H1 (cell line): ENCODE measurements around the gene ARHGAP28. TPM values are rescaled to one million over a fixed set of nuclear protein-coding genes. Genes with fewer than 3 reads are reported as not detected.

Source experiments
- CTCF ChIA-PET: fragments of 300-600 bp; sonication (Branson Sonifier 250); formaldehyde crosslinking; loops from one replicate; lab custom pipeline; 2021; ENCODE audit not compliant: partially characterized antibody; lab: Charles Lee
- POLR2A ChIA-PET: fragments of 300-600 bp; sonication (Branson Sonifier 250); formaldehyde crosslinking; loops from one replicate; lab custom pipeline; 2021; ENCODE audit warnings: inconsistent platforms; ENCODE audit not compliant: partially characterized antibody; lab: Charles Lee
- DNase-seq, 2 experiments: peaks; one replicate each; pipeline versions ENCODE4 v3.0.0 to v3.0.0-alpha.2; 2010 to 2022; ENCODE audit warnings: low spot score in 2 of 2, low read depth in 1 of 2, mixed read lengths in 1 of 2
- FAIRE-seq: peaks from 2 replicates; lab custom pipeline; 2011; peaks lifted over from hg19 to GRCh38; lab: Jason Lieb, UNC
- H2AFZ ChIP-seq: 2 replicates; pipeline ENCODE4 v1.8.1; 2012; ENCODE audit warnings: low read length, inconsistent platforms
- H2AK5ac ChIP-seq: 2 replicates; pipeline ENCODE4 v1.6.1; 2013; ENCODE audit warnings: low read depth, low read length
- H2BK120ac ChIP-seq: replicated peaks from 2 replicates; pipeline ENCODE3; 2013; ENCODE audit warnings: low read depth, low read length, inconsistent platforms
- H2BK12ac ChIP-seq: 2 replicates; pipeline ENCODE4 v1.6.1; 2013; ENCODE audit warnings: low read depth, low read length
- H2BK15ac ChIP-seq: 2 replicates; pipeline ENCODE4 v1.6.1; 2013; ENCODE audit warnings: low read length
- H2BK20ac ChIP-seq: 2 replicates; pipeline ENCODE4 v1.6.1; 2013; ENCODE audit warnings: low read length
- H2BK5ac ChIP-seq: 2 replicates; pipeline ENCODE4 v1.6.1; 2013; ENCODE audit warnings: low read depth, low read length
- H3K14ac ChIP-seq: 2 replicates; pipeline ENCODE4 v1.6.1; 2013; ENCODE audit warnings: inconsistent platforms; ENCODE audit not compliant: insufficient read length
- H3K18ac ChIP-seq: 2 replicates; pipeline ENCODE4 v1.6.1; 2013; ENCODE audit warnings: low read length; ENCODE audit errors: extremely low read depth
- H3K23ac ChIP-seq: 2 replicates; pipeline ENCODE4 v1.6.1; 2013; ENCODE audit warnings: inconsistent platforms; ENCODE audit not compliant: insufficient read length
- H3K23me2 ChIP-seq: 2 replicates; pipeline ENCODE4 v1.6.1; 2013; ENCODE audit warnings: low read depth, low read length
- H3K27ac ChIP-seq: 2 replicates; pipeline ENCODE4 v1.6.1; 2011; ENCODE audit warnings: low read depth, low read length, inconsistent platforms
- H3K27me3 ChIP-seq, 4 experiments: replicated peaks in 1 of 4; 1 replicate in 1 of 4; 2 replicates in 3 of 4; pipeline versions ENCODE4 v1.6.1 to v1.8.1; 2011 to 2013; ENCODE audit warnings: low read length in 3 of 4, mild to moderate bottlenecking in 3 of 4, inconsistent platforms in 2 of 4, mixed read lengths in 2 of 4, moderate library complexity in 1 of 4; ENCODE audit not compliant: control insufficient read depth in 3 of 4, insufficient read depth in 3 of 4; ENCODE audit errors: extremely low read depth in 1 of 4
- H3K36me3 ChIP-seq, 4 experiments: 2 replicates each; pipeline versions ENCODE4 v1.6.1 to v1.8.1; 2011 to 2013; ENCODE audit warnings: mild to moderate bottlenecking in 4 of 4, low read length in 3 of 4, moderate library complexity in 2 of 4, control low read depth in 1 of 4, inconsistent platforms in 1 of 4; ENCODE audit not compliant: insufficient read depth in 4 of 4, control insufficient read depth in 2 of 4
- H3K4ac ChIP-seq: replicated peaks from 2 replicates; pipeline ENCODE3; 2013; ENCODE audit warnings: low read length, low read depth, mixed read lengths, inconsistent platforms; ENCODE audit not compliant: insufficient read length
- H3K4me1 ChIP-seq, 4 experiments: replicated peaks in 1 of 4; 1 replicate in 1 of 4; 2 replicates in 3 of 4; pipeline versions ENCODE4 v1.6.1 to v1.8.1; 2011 to 2013; ENCODE audit warnings: low read length in 3 of 4, inconsistent platforms in 2 of 4, mixed read lengths in 1 of 4; ENCODE audit not compliant: insufficient read depth in 4 of 4, control insufficient read depth in 3 of 4
- H3K4me2 ChIP-seq, 2 experiments: 2 replicates each; pipeline versions ENCODE4 v1.6.1 to v1.8.1; 2011 to 2013; ENCODE audit warnings: low read depth in 2 of 2, low read length in 2 of 2, control low read depth in 1 of 2, inconsistent platforms in 1 of 2, mild to moderate bottlenecking in 1 of 2; ENCODE audit not compliant: insufficient read depth in 1 of 2
- H3K4me3 ChIP-seq, 4 experiments: fragments of 200-600, 300-600 bp in 1 of 4; sonication (generic), shearing (Covaris generic), sonication (Bioruptor Twin) in 1 of 4; 2 replicates each; pipeline versions ENCODE4 v1.5.1 to v1.8.1; 2011 to 2016; ENCODE audit warnings: low read length in 4 of 4, low read depth in 3 of 4, control low read depth in 2 of 4, inconsistent platforms in 2 of 4, mild to moderate bottlenecking in 2 of 4, mixed read lengths in 1 of 4, moderate library complexity in 1 of 4; ENCODE audit not compliant: insufficient read depth in 2 of 4; ENCODE audit errors: extremely low read depth in 1 of 4
- H3K56ac ChIP-seq: replicated peaks from 2 replicates; pipeline ENCODE3; 2013; ENCODE audit warnings: low read depth, mild to moderate bottlenecking, mixed read lengths, low read length, inconsistent platforms; ENCODE audit not compliant: insufficient read length
- H3K79me1 ChIP-seq: 2 replicates; pipeline ENCODE4 v1.6.1; 2013; ENCODE audit warnings: low read depth, low read length, control low read depth
- H3K79me2 ChIP-seq, 2 experiments: 2 replicates each; pipeline versions ENCODE4 v1.6.1 to v1.8.1; 2012 to 2013; ENCODE audit warnings: low read length in 2 of 2, mild to moderate bottlenecking in 2 of 2, inconsistent platforms in 1 of 2; ENCODE audit not compliant: insufficient read depth in 2 of 2, control insufficient read depth in 1 of 2
- H3K9ac ChIP-seq, 4 experiments: replicated peaks in 1 of 4; 1 replicate in 1 of 4; 2 replicates in 3 of 4; pipeline versions ENCODE4 v1.6.1 to v1.8.1; 2011 to 2013; ENCODE audit warnings: low read depth in 3 of 4, low read length in 3 of 4, control low read depth in 2 of 4, mild to moderate bottlenecking in 2 of 4, moderate library complexity in 2 of 4, inconsistent platforms in 1 of 4; ENCODE audit errors: extremely low read depth in 1 of 4
- H3K9me3 ChIP-seq, 2 experiments: 2 replicates each; pipeline versions ENCODE4 v1.6.1 to v1.8.1; 2012 to 2013; ENCODE audit warnings: mild to moderate bottlenecking in 2 of 2, moderate library complexity in 2 of 2, control low read depth in 1 of 2, inconsistent platforms in 1 of 2, low read depth in 1 of 2, low read length in 1 of 2, mixed read lengths in 1 of 2; ENCODE audit not compliant: insufficient read depth in 2 of 2
- H4K20me1 ChIP-seq, 2 experiments: replicated peaks in 1 of 2; 2 replicates each; pipeline versions ENCODE3 to v1.8.1; 2011 to 2013; ENCODE audit warnings: inconsistent platforms in 2 of 2, low read length in 2 of 2, mild to moderate bottlenecking in 1 of 2; ENCODE audit not compliant: insufficient read depth in 2 of 2, control insufficient read depth in 1 of 2
- H4K5ac ChIP-seq: 2 replicates; pipeline ENCODE4 v1.6.1; 2013; ENCODE audit warnings: low read length, low read depth, mixed read lengths, inconsistent platforms; ENCODE audit not compliant: insufficient read length
- H4K8ac ChIP-seq: 2 replicates; pipeline ENCODE4 v1.8.0; 2013; ENCODE audit warnings: mild to moderate bottlenecking, moderate library complexity, low read length, inconsistent platforms; ENCODE audit not compliant: insufficient read depth; ENCODE audit errors: extremely low read depth
- H4K91ac ChIP-seq: replicated peaks from 2 replicates; pipeline ENCODE3; 2013; ENCODE audit warnings: low read length, mixed read lengths, inconsistent platforms; ENCODE audit not compliant: insufficient read length
- JUN ChIP-seq: IDR thresholded peaks from 2 replicates; pipeline ENCODE4 v1.6.1; 2011; ENCODE audit warnings: low read depth, mild to moderate bottlenecking, improper control_type of control experiment, low read length
- WGBS, 2 experiments: shearing (Covaris generic) in 1 of 2; methylation state at CpG; one replicate each; pipeline versions ENCODE4 v1.1.6 to v1.1.7; 2013 to 2015; ENCODE audit warnings: low lambda C conversion rate in 2 of 2, mixed read lengths in 2 of 2, inconsistent platforms in 1 of 2, low coverage in 1 of 2, missing lambda C conversion rate in 1 of 2; ENCODE audit not compliant: insufficient replicate concordance in 2 of 2, insufficient coverage in 1 of 2, insufficient read length in 1 of 2; ENCODE audit errors: extremely low coverage in 1 of 2, missing lambda C conversion rate in 1 of 2; 5-methylcytosine and 5-hydroxymethylcytosine counted together
- polyA plus RNA-seq, 7 experiments: library from polyadenylated mRNA; depleted of rRNA in 3 of 7; stranded (reverse) in 5 of 7; unstranded in 2 of 7; fragments of >200 nt in 5 of 7; fragments of 200-250 nt in 2 of 7; gene quantifications; 1 replicate in 5 of 7; 2 replicates in 1 of 7; 4 replicates in 1 of 7; pipeline versions ENCODE4 v1.2.1 to v1.2.3, GENCODE V29; 2011 to 2013; ENCODE audit warnings: missing spikeins in 2 of 7, mixed read lengths in 2 of 7
- total RNA-seq: library from RNA; stranded (reverse); fragmentation: NEBNext Ultra II Directional; extraction: Animal tissue kit (Norgen Biotek cat#: 25700); gene quantifications from 2 replicates; pipeline ENCODE4 v1.2.1, GENCODE V29; 2021

The ARHGAP28 gene
- total and polyA plus RNA-seq, 2 of the 8 experiments (the other 6 are each of a cell fraction or from before 2014, with no cell fraction given) = 2.9 to 14.4 TPM

- Histone ChIP-seq H3K4me1 (peaks cover 0 to 4% (median 0%) of the 10 kb centered on the region in 4 experiments; a peak in 1 of 7 replicates), H2BK5ac (no peak overlapping the region), H2AFZ (no peak overlapping the region), H3K23ac (no peak overlapping the region), H4K8ac (no peak overlapping the region), H4K5ac (no peak overlapping the region), H3K79me1 (no peaks in the 10 kb centered on the region), H2BK12ac (no peak overlapping the region), H2BK120ac (no peak overlapping the region), H4K91ac (no peak overlapping the region), H2BK20ac (no peak overlapping the region), H3K23me2 (no peaks in the 10 kb centered on the region), H3K56ac (no peak overlapping the region), H3K79me2 (no peaks in the 10 kb centered on the region), H3K27ac (no peak overlapping the region), H3K4ac (no peak overlapping the region), H4K20me1 (no peaks in the 10 kb centered on the region), H3K4me3 (no peak overlapping the region), H3K36me3 (no peaks in the 10 kb centered on the region), H3K9me3 (no peaks in the 10 kb centered on the region), H2AK5ac (no peak overlapping the region), H3K18ac (no peak overlapping the region), H3K4me2 (no peak overlapping the region), H2BK15ac (no peak overlapping the region), H3K14ac (no peak overlapping the region), H3K9ac (no peak overlapping the region), H3K27me3 (no peaks in the 10 kb centered on the region)
- ChIA-PET CTCF (no interaction called here), POLR2A (no interaction called here)
- no peak for FAIRE-seq
- no peak for DNase-seq
- 81% methylated on average over 3 of the region's 3 CpGs; no CpG with 5 or more reads in 1 of the 2 experiments for WGBS, 2 experiments
- no peak for TF ChIP-seq JUN
These were observed 67.0 kb downstream of the ARHGAP28 start for GRCh38 chr18:6796511-6796910.
